ENCODE results near the gene PXDC1. TPM values are rescaled to one million over a fixed set of nuclear protein-coding genes. Genes with fewer than 3 reads are reported as not detected.

Gene PXDC1
- total and polyA plus RNA-seq, 2 experiments from 2014 or later, result 1.2 to 1.8 TPM

GRCh38 chr6:3754776-3755175, 3.3 kb upstream of the PXDC1 start:
- Histone ChIP-seq H3K9me2 (ENCODE audit: insufficient read depth) (no peaks in the 10 kb centered on the region), H3K4me1 (ENCODE audit: insufficient read depth) (peaks cover 15% of the 10 kb centered on the region), H3K4me2 (no peak overlapping the region), H3F3A (replicated peaks; ENCODE audit: low read depth) (peaks cover 4% of the 10 kb centered on the region), H2AFZ (no peak overlapping the region), H3K4me3 (no peak overlapping the region), H3K27me3 (ENCODE audit: insufficient read depth) (peaks cover 59% of the 10 kb centered on the region), H3K36me3 (ENCODE audit: insufficient read depth) (no peaks in the 10 kb centered on the region), H4K20me1 (replicated peaks; ENCODE audit: insufficient read depth) (no peaks in the 10 kb centered on the region), H3K27ac (ENCODE audit: low read depth) (no peak overlapping the region), H3K79me2 (replicated peaks; ENCODE audit: insufficient read depth) (no peaks in the 10 kb centered on the region)
- Mint-ChIP-seq H3K27me3 (ENCODE audit: insufficient read depth, low read depth, poor library complexity) (peaks cover 45% of the 10 kb centered on the region), H3K9me3 (no peaks in the 10 kb centered on the region), H3K27ac (no peak overlapping the region), H3K4me3 (no peak overlapping the region), H3K4me1 (peaks cover 29% of the 10 kb centered on the region), H3K36me3 (ENCODE audit: low read depth) (no peaks in the 10 kb centered on the region)
- DNase-seq (ENCODE audit: low spot score), result no peak
- no peak for ATAC-seq
- no peak for TF ChIP-seq ETS1 (IDR thresholded peaks at IDR 0.05)
- no peak for TF ChIP-seq ZNF114 (CRISPR knock-in tag; IDR thresholded peaks at IDR 0.05)
- no peak for TF ChIP-seq JUNB (IDR thresholded peaks at IDR 0.05; ENCODE audit: unreplicated experiment)
- TF ChIP-seq NANOG (IDR thresholded peaks at IDR 0.05; ENCODE audit: borderline replicate concordance), result no peak
- TF ChIP-seq CTCF (conservative IDR thresholded peaks at IDR 0.05; ENCODE audit: low read depth in 2 of 2), result no peak
- TF ChIP-seq REST (IDR thresholded peaks at IDR 0.05; ENCODE audit: unreplicated experiment), result no peak
- TF ChIP-seq EZH2phosphoT487 (IDR thresholded peaks at IDR 0.05; ENCODE audit: unreplicated experiment), result no peak
- TF ChIP-seq STAT1 (IDR thresholded peaks at IDR 0.05; ENCODE audit: unreplicated experiment), result no peak
- TF ChIP-seq ZNF462 (CRISPR knock-in tag; IDR thresholded peaks at IDR 0.05), result no peak
- no peak for TF ChIP-seq ZNF331 (CRISPR knock-in tag; IDR thresholded peaks at IDR 0.05; ENCODE audit: low read depth)
- no peak for TF ChIP-seq CREB1 (CRISPR knock-in tag; IDR thresholded peaks at IDR 0.05; ENCODE audit: low read depth)
- TF ChIP-seq POLR2AphosphoS5 (IDR thresholded peaks at IDR 0.05; ENCODE audit: low read depth), result no peak
- TF ChIP-seq EZH2 (IDR thresholded peaks at IDR 0.05; ENCODE audit: low read depth, unreplicated experiment), result no peak
